Prostate gland (tissue), 2 donors: ENCODE results near the gene INSRR. TPM values are rescaled to one million over a fixed set of nuclear protein-coding genes. Genes with fewer than 3 reads are reported as not detected.

Experiments used
- DNase-seq: peaks from one replicate; pipeline ENCODE4 v3.0.0-alpha.2; 2019; ENCODE audit warnings: low spot score
- H3K27ac ChIP-seq, 2 donors: fragments of 200-600 bp; sonication (generic); 2 replicates each; pipeline ENCODE4 v1.5.1; 2017 to 2019
- H3K27me3 ChIP-seq: fragments of 200-600 bp; sonication (generic); replicated peaks from 2 replicates; pipeline ENCODE4 v1.5.1; 2019; ENCODE audit not compliant: insufficient read depth
- H3K36me3 ChIP-seq, 2 donors: fragments of 200-600 bp; sonication (generic); 1 replicate in 1 of 2; 2 replicates in 1 of 2; pipeline versions ENCODE4 v1.5.1 to v1.8.1; 2017 to 2019
- H3K4me1 ChIP-seq: fragments of 200-600 bp; sonication (generic); replicated peaks from 2 replicates; pipeline ENCODE4 v1.5.1; 2019
- H3K4me3 ChIP-seq, 2 donors: fragments of 200-600 bp; sonication (generic); 2 replicates each; pipeline ENCODE4 v1.5.1; 2017 to 2019
- H3K9me3 ChIP-seq: fragments of 200-600 bp; sonication (generic); 2 replicates; pipeline ENCODE4 v1.5.1; 2017
- CTCF ChIP-seq, 4 experiments: fragments of 200-600 bp in 2 of 4; fragments of 450-650 bp in 2 of 4; sonication (generic) in 2 of 4; IDR thresholded peaks; 1 replicate in 3 of 4; 2 replicates in 1 of 4; pipeline ENCODE4 v1.5.1; 2016 to 2019; ENCODE audit warnings: antibody characterized with exemption in 4 of 4, mild to moderate bottlenecking in 2 of 4, moderate library complexity in 2 of 4
- POLR2A ChIP-seq: fragments of 450-650 bp; IDR thresholded peaks from one replicate; pipeline ENCODE4 v1.6.1; 2016; ENCODE audit warnings: antibody characterized with exemption, mild to moderate bottlenecking
- POLR2AphosphoS5 ChIP-seq: sonication (generic); formaldehyde crosslinking; IDR thresholded peaks from one replicate; pipeline ENCODE4 v1.6.1; 2017; ENCODE audit warnings: antibody characterized with exemption
- WGBS: methylation state at CpG from one replicate; pipeline ENCODE4 v1.1.5; 2018; 5-methylcytosine and 5-hydroxymethylcytosine counted together
- intact Hi-C: fragments of 100-400 bp; cut with DNase I; formaldehyde crosslinking; loops from one replicate; pipeline ENCODE4 v1.14.2; 2022
- total RNA-seq, 2 donors: library from RNA; depleted of rRNA; stranded (reverse); fragments of >200 nt; gene quantifications; one replicate each; pipeline ENCODE4 v1.1.0, GENCODE V29; 2016

Gene INSRR
- total RNA-seq, 2 donors from 2014 or later, result 0.18 to 3.0 TPM

GRCh38 chr1:156879876-156880275, 21.0 kb upstream of the INSRR start:
- H3K27me3 ChIP-seq, result peaks cover 2% of the 10 kb centered on the region
- WGBS, result 89% methylated on average over 17 of the region's 21 CpGs
- no peak overlapping the region for H3K4me3 ChIP-seq
- intact Hi-C loops, result no loop called here
- no peak overlapping the region for H3K27ac ChIP-seq
- no peaks in the 10 kb centered on the region for H3K36me3 ChIP-seq
- no peak for DNase-seq
- no peaks in the 10 kb centered on the region for H3K9me3 ChIP-seq
- H3K4me1 ChIP-seq, result no peaks in the 10 kb centered on the region
- TF ChIP-seq CTCF (IDR thresholded peaks at IDR 0.05) (no peak), POLR2A (no peak)

GRCh38 chr1:156877433-156878170, 18.7 kb upstream of the INSRR start:
- H3K36me3 ChIP-seq, result no peaks in the 10 kb centered on the region
- TF ChIP-seq CTCF (IDR thresholded peaks at IDR 0.05) (no peak), POLR2A (no peak), POLR2AphosphoS5 (no peak)
- no peak overlapping the region for H3K4me3 ChIP-seq
- H3K27me3 ChIP-seq, result peaks cover 2% of the 10 kb centered on the region
- DNase-seq, result no peak
- WGBS, result 81% methylated on average over 5 of the region's 5 CpGs
- H3K4me1 ChIP-seq, result no peaks in the 10 kb centered on the region
- no peak overlapping the region for H3K27ac ChIP-seq
- intact Hi-C loops, result no loop called here
- no peaks in the 10 kb centered on the region for H3K9me3 ChIP-seq

- DNase-seq, result no peak
- Histone ChIP-seq H3K4me1 (no peaks in the 10 kb centered on the region), H3K27me3 (peaks cover 2% of the 10 kb centered on the region), H3K4me3 (no peak overlapping the region), H3K9me3 (no peaks in the 10 kb centered on the region), H3K36me3 (no peaks in the 10 kb centered on the region), H3K27ac (no peak overlapping the region)
- intact Hi-C loops, result no loop called here
- 43% methylated on average over 21 of the region's 21 CpGs for WGBS
- TF ChIP-seq POLR2A (no peak), CTCF (IDR thresholded peaks at IDR 0.05) (no peak), POLR2AphosphoS5 (no peak)
Measured at GRCh38 chr1:156876281-156876680, 17.4 kb upstream of the INSRR start.

GRCh38 chr1:156875341-156875615, 16.4 kb upstream of the INSRR start:
- Histone ChIP-seq H3K9me3 (no peaks in the 10 kb centered on the region), H3K4me3 (no peak overlapping the region), H3K27ac (no peak overlapping the region), H3K36me3 (no peaks in the 10 kb centered on the region), H3K4me1 (no peaks in the 10 kb centered on the region), H3K27me3 (peaks cover 2% of the 10 kb centered on the region)
- intact Hi-C loops, result no loop called here
- DNase-seq, result no peak
- WGBS, result 63% methylated on average over 5 of the region's 5 CpGs
- TF ChIP-seq POLR2AphosphoS5 (no peak), CTCF (IDR thresholded peaks at IDR 0.05) (no peak)

GRCh38 chr1:156874572-156875340, 15.8 kb upstream of the INSRR start:
- Histone ChIP-seq H3K27ac (no peak overlapping the region), H3K4me1 (no peaks in the 10 kb centered on the region), H3K36me3 (no peaks in the 10 kb centered on the region), H3K4me3 (no peak overlapping the region), H3K9me3 (no peaks in the 10 kb centered on the region), H3K27me3 (peaks cover 2% of the 10 kb centered on the region)
- no peak for DNase-seq
- no peak for TF ChIP-seq POLR2AphosphoS5
- no peak for TF ChIP-seq CTCF (IDR thresholded peaks at IDR 0.05)
- TF ChIP-seq POLR2A, result no peak
- intact Hi-C loops, result no loop called here
- 84% methylated on average over 16 of the region's 16 CpGs for WGBS
